GM19468 (cell line): ENCODE data around the gene SEC14L1.

Source experiments
- ATAC-seq: cut with Tn5 transposase; IDR thresholded peaks from one replicate; pipeline ENCODE4 v1.9.1; 2021; ENCODE audit warnings: mild to moderate bottlenecking, moderate library complexity, moderate number of reproducible peaks; ENCODE audit not compliant: unreplicated experiment; ENCODE audit errors: extremely low read depth

Gene SEC14L1

DNA sequence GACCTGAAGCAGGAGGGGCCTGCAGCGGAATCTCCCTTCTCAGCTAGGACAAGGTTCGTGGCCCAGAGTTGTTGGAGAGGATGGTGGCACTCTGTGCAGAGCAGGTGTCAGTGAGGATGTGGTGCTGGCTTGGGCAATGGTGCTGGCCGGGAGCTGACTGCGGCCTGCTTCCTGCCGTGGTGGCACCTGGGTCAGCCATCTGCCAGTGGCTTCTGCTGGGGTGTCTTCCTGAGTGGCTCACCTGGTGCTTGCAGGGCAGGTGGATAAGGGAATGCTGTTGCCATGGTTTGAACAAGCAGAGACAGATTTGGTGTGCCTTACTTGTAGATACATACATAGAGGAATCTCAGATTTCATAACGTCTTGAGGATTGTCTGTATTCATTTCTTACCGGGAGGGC, 69.6 kb downstream of the SEC14L1 start:
- no peak for ATAC-seq

- no peak for ATAC-seq
Measured at GRCh38 chr17:77210946-77211541, 70.3 kb downstream of the SEC14L1 start.

DNA sequence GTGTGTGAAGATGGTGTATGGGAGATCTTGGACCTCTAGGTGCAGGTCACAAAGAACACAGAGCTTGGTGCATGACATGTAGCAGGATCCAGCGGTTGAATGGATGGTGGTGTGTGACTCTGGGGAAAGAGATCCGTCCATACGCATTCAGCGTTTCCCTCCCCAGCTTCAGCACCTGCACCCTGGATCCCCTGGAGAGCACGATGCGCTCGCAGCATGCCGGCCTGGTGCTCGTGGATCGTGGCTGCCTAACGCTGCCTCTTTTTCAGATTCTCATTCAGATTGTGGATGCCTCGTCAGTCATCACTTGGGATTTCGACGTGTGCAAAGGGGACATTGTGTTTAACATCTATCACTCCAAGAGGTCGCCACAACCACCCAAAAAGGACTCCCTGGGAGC, 70.9 kb downstream of the SEC14L1 start:
- no peak for ATAC-seq

DNA sequence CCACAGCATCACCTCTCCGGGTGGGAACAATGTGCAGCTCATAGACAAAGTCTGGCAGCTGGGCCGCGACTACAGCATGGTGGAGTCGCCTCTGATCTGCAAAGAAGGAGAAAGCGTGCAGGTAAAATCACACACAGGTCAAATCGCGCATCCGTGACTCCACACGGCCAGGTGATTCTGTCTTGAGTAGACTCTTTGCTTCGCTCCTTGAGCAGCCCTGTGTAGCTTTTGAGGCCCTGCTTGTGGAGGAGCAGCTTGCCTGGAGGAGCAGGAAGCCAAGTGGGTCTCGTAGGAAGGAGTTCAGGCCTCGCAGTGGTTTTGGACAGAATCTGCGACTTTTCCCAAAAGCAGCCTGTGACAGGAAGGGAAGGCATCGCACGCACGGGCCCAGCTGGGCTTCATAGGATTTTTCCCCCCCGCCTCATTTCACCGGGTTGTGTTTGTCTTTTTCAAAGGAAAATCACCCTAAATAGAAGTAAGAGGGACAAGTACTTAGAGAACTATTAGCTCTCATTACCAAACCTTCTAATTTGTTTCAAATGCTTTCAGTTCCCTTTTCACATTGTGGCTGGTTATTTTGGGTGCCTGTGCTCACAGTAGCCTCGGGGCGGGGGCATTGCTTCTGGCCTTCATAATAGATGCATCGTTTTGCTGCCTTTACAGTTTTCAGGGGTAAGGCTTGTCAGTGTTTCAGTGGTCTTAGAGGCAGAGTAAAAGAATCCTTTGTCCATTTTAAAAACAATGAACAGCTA, 71.5 kb downstream of the SEC14L1 start:
- ATAC-seq, result no peak

- ATAC-seq, result no peak
Measured at GRCh38 chr17:77212833-77213777, 72.3 kb downstream of the SEC14L1 start.

DNA sequence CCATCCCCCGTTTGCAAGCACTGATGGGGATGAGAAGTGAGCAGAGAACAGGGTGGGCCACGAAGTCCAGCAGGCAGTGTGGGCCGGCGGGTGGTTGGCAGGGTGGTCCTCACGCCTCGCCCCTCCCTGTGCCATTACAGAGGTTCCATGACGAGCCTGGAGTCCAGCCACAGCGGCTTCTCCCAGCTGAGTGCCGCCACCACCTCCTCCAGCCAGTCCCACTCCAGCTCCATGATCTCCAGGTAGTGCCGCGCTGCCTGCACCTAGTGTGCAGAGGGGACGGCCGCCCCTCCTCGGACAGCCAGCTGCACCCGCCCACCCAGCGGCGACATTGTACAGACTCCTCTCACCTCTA, 73.0 kb downstream of the SEC14L1 start:
- no peak for ATAC-seq

GRCh38 chr17:77214328-77214727, 73.6 kb downstream of the SEC14L1 start:
- ATAC-seq, result no peak

- ATAC-seq, result no peak
Measured at GRCh38 chr17:77214743-77215142, 74.0 kb downstream of the SEC14L1 start.

- ATAC-seq, result no peak
Measured at GRCh38 chr17:77215281-77215680, 74.5 kb downstream of the SEC14L1 start.

- no peak for ATAC-seq
Measured at GRCh38 chr17:77216486-77216885, 75.7 kb downstream of the SEC14L1 start.

GRCh38 chr17:77217123-77217522, 76.4 kb downstream of the SEC14L1 start:
- ATAC-seq, result no peak

GRCh38 chr17:77217566-77217965, 76.8 kb downstream of the SEC14L1 start:
- no peak for ATAC-seq

GRCh38 chr17:77218902-77219301, 78.1 kb downstream of the SEC14L1 start:
- no peak for ATAC-seq

- ATAC-seq, result no peak
Measured at GRCh38 chr17:77222356-77222755, 81.6 kb downstream of the SEC14L1 start.

GRCh38 chr17:77223642-77224420, 83.1 kb downstream of the SEC14L1 start:
- ATAC-seq, result no peak

DNA sequence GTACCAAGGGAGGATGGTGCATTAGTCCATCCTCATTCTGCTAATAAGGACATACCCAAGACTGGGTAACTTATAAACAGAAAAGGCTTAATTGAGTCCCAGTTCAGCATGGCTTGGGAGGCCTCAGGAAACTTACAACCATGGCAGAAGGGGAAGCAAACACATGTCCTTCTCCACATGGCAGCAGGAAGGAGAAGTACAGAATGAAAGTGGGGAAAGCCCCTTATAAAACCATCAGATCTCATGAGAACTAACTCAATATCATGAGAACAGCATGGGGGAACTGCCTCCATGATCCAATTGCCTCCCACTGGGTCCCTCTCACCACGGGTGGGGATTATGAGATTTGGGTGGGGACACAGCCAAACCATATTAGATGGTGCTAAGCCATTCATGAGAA, 84.5 kb downstream of the SEC14L1 start:
- no peak for ATAC-seq

DNA sequence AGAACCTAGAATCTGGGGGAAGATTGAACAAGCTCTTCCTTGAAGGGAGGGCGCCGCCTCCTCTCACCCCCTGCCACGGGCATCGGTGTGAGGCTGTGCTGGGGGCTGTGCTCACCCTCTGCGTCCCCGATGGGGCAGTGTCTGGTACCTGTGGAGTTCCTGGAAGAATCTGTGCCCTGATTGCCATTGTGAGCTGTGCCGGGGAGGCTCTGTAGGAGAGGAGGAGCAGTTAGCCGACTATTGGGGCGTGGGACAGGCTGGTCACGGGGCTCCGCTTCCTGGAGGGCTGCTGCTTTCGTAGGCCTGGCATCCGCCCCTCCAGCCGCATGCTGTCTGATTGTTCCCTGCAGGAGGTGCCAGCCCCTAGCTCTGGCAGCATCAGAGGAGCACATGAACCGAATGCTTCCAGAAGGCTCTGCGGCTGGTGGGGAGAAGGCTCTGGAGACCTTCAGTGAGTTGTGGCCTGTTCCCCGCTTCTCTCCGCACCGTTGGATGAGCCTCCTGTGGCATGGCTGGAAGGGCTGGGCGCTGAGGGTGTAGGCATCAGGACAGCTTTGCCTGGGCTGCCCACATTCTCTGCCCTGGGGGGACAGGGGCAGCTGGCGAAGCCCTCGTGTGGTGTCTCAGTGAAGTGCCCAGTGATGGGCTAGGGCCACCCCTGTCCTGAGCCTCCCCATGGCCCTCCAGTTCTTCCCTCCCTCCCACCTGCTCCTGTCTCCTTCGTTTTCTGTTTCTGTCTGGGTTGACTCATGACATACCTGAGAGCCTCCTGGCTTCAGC, 86.9 kb downstream of the SEC14L1 start:
- ATAC-seq, result no peak

DNA sequence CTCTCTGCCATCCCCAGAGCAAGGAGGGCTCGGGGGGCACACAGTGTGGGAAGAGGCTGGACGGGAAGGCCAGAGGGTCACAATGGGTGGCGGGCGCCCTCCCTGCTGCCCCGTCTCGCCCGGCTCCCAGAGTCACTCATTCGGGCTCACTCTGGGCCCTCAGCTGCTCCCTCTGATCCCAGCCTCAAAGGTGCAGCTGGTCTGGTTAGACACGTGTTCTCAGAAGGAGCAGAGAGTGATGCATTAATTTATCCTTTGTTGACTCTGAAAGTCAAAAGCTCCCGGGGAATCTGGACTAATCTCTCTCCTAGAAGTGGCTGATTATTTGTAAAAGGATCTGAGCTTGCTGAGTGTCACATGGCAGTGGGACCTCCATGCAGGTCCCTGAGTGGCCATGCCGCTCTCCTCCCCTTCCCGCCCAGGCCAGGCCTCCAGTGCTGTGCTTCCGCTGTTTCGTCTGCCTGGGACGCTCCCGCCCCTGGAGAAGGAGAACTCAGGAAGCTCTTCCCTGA, 87.5 kb downstream of the SEC14L1 start:
- ATAC-seq, result no peak

DNA sequence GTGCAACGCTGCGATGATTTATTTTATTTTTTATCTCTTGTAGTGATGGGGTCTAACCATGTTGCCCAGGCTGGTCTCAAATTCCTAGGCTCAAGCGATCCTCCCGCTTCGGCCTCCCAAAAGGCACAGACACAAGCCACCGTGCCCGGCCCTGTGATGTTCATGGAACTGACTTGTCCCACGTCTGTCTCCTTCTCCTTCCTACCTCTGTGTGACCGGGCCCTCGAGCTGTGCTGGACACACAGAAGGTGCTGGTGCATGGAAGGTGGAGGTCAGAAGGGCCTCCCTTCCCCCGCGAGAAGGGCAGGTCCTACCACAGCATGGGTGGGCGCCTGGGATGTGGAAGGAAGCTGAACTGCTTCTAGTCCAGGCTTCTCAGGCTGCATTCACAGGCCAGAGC, 88.0 kb downstream of the SEC14L1 start:
- no peak for ATAC-seq
